Lung microvascular endothelial cell (primary cell): ENCODE results near the gene POLRMT. TPM values are rescaled to one million over a fixed set of nuclear protein-coding genes. Genes with fewer than 3 reads are reported as not detected.
"Not testable (repeated sequence)": the region's sequence is repeated elsewhere in the genome, so short reads cannot be mapped to it uniquely, and the experiment has no call there.

Source experiments
- DNase-seq, 2 donors: peaks; one replicate each; pipeline versions ENCODE4 v3.0.0 to v3.0.0-alpha.2; 2010; ENCODE audit warnings: low read depth in 2 of 2
- total RNA-seq: library from RNA; depleted of rRNA; stranded (reverse); fragments of >200 nt; gene quantifications from 2 replicates; pipeline ENCODE4 v1.2.1, GENCODE V29; 2014

POLRMT gene
- total RNA-seq, 1 donor from 2014 or later = 18.8 TPM

DNA sequence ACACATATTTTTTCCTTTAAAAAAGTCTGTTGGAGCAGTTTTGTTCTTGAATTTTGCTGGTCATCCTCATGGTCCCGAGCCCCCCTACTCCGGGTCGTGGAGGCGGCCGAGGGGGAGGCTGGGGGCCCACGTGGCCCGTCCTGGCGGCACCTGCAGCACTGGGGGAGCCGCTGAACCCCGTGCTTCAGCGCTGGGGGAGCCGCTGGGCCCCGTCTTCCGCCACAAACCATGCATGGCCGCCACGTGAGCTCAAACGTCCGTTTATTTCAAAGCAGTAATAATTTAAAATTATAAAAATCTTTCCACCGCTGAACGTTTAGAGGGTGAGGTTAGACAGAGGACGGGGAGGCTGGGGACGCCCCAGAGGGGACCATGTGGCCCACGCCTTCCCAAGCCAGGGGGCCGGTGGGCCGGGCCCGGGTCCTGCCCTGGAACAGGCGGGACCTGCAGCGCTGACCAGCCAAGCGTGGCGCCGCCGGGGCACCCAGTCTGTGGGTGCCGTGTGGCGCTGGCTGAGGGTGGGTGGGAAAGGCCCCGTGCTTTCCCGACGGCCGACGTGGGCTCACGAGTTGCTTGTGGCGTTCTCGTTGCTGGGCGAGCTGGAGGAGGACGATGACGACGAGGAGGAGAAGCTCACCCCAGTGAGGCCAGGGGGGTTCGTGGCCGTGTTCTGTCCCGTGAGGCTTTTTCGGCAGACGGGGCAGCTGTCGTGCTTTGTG lies 14.4 kb upstream of the POLRMT start:
- DNase-seq = no peak

DNA sequence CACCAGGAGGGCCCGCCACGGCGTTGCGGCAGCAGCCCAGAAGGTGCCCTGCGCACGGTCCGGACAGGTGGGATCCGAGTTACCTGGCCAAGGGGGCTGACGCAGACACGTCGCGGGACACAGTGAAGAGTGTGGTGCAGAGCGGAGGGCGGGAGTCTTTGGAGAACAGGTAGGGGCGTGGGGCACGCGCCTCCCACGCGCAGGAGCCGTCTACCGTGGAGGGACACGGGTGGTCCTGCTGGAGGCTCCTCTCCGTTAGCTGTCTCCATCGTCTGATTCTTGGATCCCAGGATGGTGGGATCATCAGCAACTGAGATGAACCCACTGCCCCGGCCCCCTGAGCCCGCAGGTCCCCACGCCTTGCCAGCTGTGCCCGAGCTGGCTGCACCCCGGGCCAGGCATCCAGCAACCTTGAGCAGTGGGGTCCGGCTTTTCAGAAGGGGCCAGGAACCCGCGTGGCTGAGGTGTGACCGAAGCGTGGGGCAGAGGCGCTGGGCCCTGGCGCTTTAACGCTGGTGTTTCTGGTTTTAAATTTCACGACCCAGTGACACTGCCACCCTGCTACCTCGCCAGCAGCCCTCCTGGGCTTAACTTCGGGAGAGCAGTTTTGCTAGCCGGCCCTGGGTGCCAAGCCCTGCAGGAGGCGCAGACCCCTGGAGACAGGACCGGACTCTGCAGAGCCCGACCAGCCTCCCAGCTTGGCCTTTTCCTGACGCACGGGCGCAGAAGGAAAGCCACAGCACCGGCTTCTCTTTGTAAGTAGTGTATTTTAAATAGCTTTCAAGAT lies 13.6 kb upstream of the POLRMT start:
- no peak for DNase-seq

- no peak for DNase-seq
These were observed 12.8 kb upstream of the POLRMT start for GRCh38 chr19:645912-646778.

- DNase-seq = no peak
These were observed 11.5 kb upstream of the POLRMT start for GRCh38 chr19:644789-645188.

- DNase-seq = no peak
These were observed 11.0 kb upstream of the POLRMT start for GRCh38 chr19:644363-644762.

DNA sequence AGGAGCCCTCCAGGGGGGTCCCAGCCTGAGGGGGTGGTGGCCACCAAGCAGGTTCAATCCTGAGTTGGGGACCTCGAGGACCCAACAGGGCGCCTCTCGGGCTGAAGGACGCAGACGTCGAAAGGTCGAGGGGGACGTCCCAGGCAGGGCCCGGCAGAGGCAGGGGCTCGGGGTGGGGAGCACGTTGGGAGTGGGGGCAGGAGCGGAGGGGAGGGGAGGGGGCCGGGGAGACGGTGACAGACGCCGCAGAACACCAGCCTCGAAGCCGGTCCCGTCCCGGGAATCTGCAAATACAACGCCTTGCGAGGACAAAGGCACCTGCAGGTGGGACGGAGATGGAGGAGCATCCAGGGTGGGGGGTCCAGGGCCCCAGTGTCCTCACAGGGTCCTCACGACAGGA lies 10.4 kb upstream of the POLRMT start:
- no peak for DNase-seq

- DNase-seq = no peak
These were observed 9.7 kb upstream of the POLRMT start for GRCh38 chr19:642767-643727.

GRCh38 chr19:641702-642101 lies 8.4 kb upstream of the POLRMT start:
- DNase-seq = no peak

- DNase-seq = no peak
These were observed 7.4 kb upstream of the POLRMT start for GRCh38 chr19:640606-641189.

GRCh38 chr19:640161-640558 lies 6.8 kb upstream of the POLRMT start:
- DNase-seq = no peak

DNA sequence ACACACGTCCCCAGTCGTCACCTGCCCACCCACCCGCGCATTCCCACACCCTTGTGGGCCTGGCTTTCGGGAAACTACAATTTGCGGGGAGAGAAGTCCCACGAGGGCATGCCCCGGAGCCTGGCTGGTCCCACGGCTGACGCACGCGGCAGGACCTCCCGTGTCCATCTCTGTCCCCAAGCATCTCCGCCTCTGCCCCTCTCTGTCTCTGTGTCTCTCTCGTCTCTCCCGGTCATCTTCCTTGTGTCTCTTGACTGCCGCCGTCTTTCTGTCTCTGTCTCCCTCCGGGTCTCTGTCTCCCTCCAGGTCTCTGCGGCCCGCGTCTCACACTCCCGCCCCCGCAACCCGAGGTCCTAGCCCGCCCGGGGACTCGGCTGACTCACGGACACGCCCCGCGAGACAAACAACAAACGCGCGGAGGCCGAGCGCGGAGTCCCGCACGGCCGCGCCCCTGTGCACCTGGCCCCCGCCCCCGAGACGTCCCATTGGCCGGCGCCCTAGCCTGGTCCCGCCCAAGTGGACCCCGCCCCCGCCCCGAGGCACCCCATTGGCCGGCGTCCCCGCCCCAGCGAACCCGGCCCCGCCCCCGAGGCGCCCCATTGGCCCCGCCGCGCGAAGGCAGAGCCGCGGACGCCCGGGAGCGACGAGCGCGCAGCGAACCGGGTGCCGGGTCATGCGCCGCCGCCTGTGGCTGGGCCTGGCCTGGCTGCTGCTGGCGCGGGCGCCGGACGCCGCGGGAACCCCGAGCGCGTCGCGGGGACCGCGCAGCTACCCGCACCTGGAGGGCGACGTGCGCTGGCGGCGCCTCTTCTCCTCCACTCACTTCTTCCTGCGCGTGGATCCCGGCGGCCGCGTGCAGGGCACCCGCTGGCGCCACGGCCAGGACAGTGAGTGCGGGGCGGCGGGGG lies 6.2 kb upstream of the POLRMT start, which contains the start of gene FGF22:
TSS of gene FGF22 (plus strand) at position 627 of the 908 bp plus-strand sequence. CDS start at position 674, 47 bp downstream.
- peak; percentile 88 to 92 for DNase-seq

DNA sequence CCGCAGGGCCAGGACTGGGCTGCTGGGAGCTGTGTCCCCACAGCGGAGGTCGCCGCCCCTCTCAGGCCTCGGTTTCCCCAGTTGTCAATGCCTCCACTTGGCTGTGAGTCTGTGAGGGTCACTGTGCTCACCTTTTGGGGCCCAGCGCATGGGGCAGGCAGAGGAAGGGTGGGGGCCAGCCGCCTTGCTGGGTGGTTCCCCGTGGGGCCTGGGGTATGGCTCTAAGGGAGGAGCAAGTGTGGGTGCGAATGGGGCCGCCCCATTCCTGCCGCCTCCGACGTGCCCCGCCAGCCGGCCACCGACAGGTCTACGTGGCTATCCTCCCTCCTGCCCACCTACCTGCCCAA lies 5.5 kb upstream of the POLRMT start:
- DNase-seq = no peak

DNA sequence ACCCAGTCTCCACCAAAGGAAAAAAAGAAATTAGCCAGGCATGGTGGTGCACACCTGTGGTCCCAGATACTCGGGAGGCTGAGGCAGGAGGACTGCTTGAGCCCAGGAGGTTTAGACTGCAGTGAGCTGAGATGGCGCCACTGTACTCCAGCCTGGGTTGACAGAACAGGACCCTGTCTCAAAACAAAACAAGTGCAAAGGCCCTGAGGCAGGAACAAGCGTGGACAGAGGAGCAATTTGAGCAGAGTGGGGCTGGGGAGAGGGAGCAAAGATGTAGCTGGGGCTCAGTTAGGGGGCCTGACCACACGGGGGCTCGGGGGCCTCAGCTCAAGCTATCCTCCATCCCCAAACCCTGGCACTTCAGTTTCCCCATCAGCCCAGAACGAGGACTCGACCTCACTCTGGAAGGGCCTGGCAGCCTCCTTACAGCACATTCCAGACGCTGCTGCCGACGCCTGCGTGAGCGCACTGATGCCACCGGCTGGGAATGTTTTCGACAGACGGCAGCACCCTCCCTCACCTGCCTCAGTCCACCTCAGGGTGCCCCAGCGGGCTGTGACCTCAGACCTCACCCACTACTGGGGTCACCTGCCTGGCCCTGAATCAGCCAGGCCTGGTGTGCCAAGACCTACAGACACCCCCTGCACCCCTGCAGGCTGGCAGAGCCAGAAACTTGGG lies 1.8 kb upstream of the POLRMT start:
- no peak for DNase-seq

- no peak for DNase-seq
These were observed 676 bp upstream of the POLRMT start for GRCh38 chr19:633786-634639.

DNA sequence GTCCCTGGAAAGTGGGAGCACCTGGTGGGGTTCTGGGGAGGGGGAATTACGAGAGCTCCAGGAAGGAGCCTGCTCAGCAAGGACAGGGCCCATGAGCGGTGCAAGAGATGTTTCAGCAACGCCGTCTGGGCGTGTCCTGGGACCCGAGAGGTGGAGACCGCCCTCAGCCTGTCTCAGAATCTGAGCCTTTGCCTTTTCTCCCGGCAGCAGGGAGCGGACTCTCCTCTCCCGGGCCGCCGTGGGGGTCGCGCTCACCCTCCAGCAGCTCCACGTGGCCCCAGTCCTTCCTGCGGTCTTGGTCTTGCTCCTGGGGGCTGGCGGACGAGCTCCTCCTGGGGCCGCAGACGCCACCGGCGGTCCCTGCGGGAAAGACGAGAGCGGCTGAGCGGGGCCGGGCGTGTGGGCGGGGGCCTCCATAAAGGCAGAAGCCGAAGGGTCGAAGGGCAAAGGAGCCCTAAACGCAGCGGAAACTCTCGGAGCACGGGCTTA lies 714 bp downstream of the POLRMT start:
- DNase-seq = peak; percentile 22 to 30

GRCh38 chr19:629961-630714 lies 3.2 kb downstream of the POLRMT start:
- no peak for DNase-seq

DNA sequence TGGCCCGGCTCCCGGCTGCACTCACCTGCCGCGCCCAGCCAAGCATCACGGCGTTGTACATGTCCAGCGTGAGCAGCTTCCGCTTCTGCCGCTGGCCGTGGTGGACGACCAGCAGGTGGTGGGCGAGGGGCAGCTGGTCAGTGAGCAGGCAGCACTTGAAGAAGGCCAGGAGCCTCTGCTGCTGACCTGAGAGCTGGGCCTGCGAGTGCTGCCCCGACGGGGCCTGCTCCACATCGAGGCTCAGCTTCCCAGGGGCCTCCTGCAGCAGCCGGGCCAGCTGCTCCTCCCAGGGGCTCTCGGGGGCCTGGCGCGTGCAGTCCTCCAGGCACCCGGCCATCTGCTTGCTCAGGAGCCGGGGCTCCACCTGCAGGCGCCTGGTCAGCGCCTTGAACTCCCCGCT lies 3.8 kb downstream of the POLRMT start:
- DNase-seq = not testable (repeated sequence)
